HG03442 (cell line): Measurements from ENCODE around the gene DYSF.

Source experiments
- ATAC-seq: cut with Tn5 transposase; IDR thresholded peaks from one replicate; pipeline ENCODE4 v1.9.1; 2021; ENCODE audit warnings: mild to moderate bottlenecking, moderate library complexity; ENCODE audit not compliant: unreplicated experiment

The DYSF gene

GRCh38 chr2:71548646-71549425 lies 95.5 kb downstream of the DYSF start:
- no peak for ATAC-seq

GRCh38 chr2:71550801-71551630 lies 97.7 kb downstream of the DYSF start:
- no peak for ATAC-seq

- no peak for ATAC-seq
Observed at GRCh38 chr2:71551631-71551915, 98.2 kb downstream of the DYSF start.

GRCh38 chr2:71552356-71552755 lies 99.0 kb downstream of the DYSF start:
- no peak for ATAC-seq

- no peak for ATAC-seq
Observed at GRCh38 chr2:71552861-71553301, 99.5 kb downstream of the DYSF start.

- ATAC-seq, result no peak
Observed at GRCh38 chr2:71554028-71554705, 100.8 kb downstream of the DYSF start.

- no peak for ATAC-seq
Observed at GRCh38 chr2:71554706-71555056, 101.3 kb downstream of the DYSF start.

- ATAC-seq, result no peak
Observed at GRCh38 chr2:71555798-71556454, 102.6 kb downstream of the DYSF start.

- ATAC-seq, result no peak
Observed at GRCh38 chr2:71556692-71557250, 103.4 kb downstream of the DYSF start.

- no peak for ATAC-seq
Observed at GRCh38 chr2:71557321-71557720, 104.0 kb downstream of the DYSF start.

GRCh38 chr2:71558300-71559051 lies 105.1 kb downstream of the DYSF start:
- no peak for ATAC-seq

GRCh38 chr2:71559080-71559827 lies 105.9 kb downstream of the DYSF start:
- no peak for ATAC-seq

GRCh38 chr2:71559828-71560637 lies 106.7 kb downstream of the DYSF start:
- no peak for ATAC-seq

- ATAC-seq, result no peak
Observed at GRCh38 chr2:71560638-71561011, 107.3 kb downstream of the DYSF start.

GRCh38 chr2:71561441-71562267 lies 108.3 kb downstream of the DYSF start:
- ATAC-seq, result no peak

GRCh38 chr2:71562518-71562917 lies 109.2 kb downstream of the DYSF start:
- ATAC-seq, result no peak

GRCh38 chr2:71563872-71564271 lies 110.5 kb downstream of the DYSF start:
- ATAC-seq, result no peak

- no peak for ATAC-seq
Observed at GRCh38 chr2:71564361-71564760, 111.0 kb downstream of the DYSF start.
